Cardiac muscle cell (in vitro differentiated cells and primary cell): ENCODE data around the gene POC1A. TPM values are rescaled to one million over a fixed set of nuclear protein-coding genes. Genes with fewer than 3 reads are reported as not detected.
A peak's percentile ranks its signal among the peaks of the same experiment; 100 is the strongest.

Experiments used
- DNase-seq, 2 donors: peaks; one replicate each; pipeline versions ENCODE4 v3.0.0 to v3.0.0-alpha.2; 2010 to 2017; ENCODE audit warnings: low read depth in 1 of 2, low spot score in 1 of 2
- H3K27ac ChIP-seq: fragments of 200-600 bp; sonication (generic); 2 replicates; pipeline ENCODE4 v1.5.1; 2016
- H3K27me3 ChIP-seq: fragments of 200-600 bp; sonication (generic); 2 replicates; pipeline ENCODE4 v1.6.0; 2016; ENCODE audit warnings: control low read depth
- H3K36me3 ChIP-seq: fragments of 200-600 bp; sonication (generic); 2 replicates; pipeline ENCODE4 v1.5.1; 2016; ENCODE audit warnings: control low read depth
- H3K4me1 ChIP-seq: fragments of 200-600 bp; sonication (generic); 2 replicates; pipeline ENCODE4 v1.8.1; 2017; ENCODE audit warnings: low read depth, mild to moderate bottlenecking, mixed run types
- H3K4me3 ChIP-seq: fragments of 200-600 bp; sonication (generic); 2 replicates; pipeline ENCODE4 v1.5.1; 2016; ENCODE audit warnings: mild to moderate bottlenecking
- H3K9me3 ChIP-seq: fragments of 200-600 bp; sonication (generic); 2 replicates; pipeline ENCODE4 v1.5.1; 2017; ENCODE audit warnings: low read depth, mild to moderate bottlenecking, control low read depth
- polyA plus RNA-seq: library from polyadenylated mRNA; unstranded; fragments of >200 nt; fragmentation: Nextera tagmentation; extraction: Ambion mirVana; gene quantifications from 2 replicates; pipeline ENCODE4 v1.2.1, GENCODE V29; 2016
- total RNA-seq: library from RNA; depleted of rRNA; stranded (reverse); fragments of >200 nt; gene quantifications from 2 replicates; pipeline ENCODE4 v1.2.3, GENCODE V29; 2016
- TF ChIP-seq, protein P1 (sequence below): IDR thresholded peaks from 2 replicates; pipeline ENCODE4 v1.5.1; 2012; ENCODE audit warnings: low read depth, mild to moderate bottlenecking, low read length

Gene POC1A
- total and polyA plus RNA-seq, 2 experiments from 2014 or later = 10.6 to 12.4 TPM

DNA sequence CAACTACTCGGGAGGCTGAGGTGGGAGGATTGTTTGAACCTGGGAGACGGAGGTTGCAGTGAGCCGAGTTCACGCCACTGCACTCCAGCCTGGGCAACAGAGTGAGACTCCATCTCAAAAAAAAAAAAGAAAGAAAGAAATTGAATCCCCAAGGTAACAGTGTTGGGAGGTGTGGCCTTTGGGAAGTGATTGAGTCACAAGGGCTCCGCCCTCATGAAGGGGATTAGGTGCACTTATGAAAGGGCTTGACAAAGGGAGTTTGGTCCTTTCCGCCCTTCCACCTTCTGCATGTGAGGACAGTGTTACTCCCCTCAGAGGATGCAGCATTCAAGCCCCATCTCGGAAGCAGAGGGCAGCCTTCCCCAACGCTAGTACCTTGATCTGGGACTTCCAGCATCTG is 21.3 kb downstream of the POC1A start:
- DNase-seq = no peak
- no peak overlapping the region for H3K27ac ChIP-seq
- TF ChIP-seq, protein P1, sequence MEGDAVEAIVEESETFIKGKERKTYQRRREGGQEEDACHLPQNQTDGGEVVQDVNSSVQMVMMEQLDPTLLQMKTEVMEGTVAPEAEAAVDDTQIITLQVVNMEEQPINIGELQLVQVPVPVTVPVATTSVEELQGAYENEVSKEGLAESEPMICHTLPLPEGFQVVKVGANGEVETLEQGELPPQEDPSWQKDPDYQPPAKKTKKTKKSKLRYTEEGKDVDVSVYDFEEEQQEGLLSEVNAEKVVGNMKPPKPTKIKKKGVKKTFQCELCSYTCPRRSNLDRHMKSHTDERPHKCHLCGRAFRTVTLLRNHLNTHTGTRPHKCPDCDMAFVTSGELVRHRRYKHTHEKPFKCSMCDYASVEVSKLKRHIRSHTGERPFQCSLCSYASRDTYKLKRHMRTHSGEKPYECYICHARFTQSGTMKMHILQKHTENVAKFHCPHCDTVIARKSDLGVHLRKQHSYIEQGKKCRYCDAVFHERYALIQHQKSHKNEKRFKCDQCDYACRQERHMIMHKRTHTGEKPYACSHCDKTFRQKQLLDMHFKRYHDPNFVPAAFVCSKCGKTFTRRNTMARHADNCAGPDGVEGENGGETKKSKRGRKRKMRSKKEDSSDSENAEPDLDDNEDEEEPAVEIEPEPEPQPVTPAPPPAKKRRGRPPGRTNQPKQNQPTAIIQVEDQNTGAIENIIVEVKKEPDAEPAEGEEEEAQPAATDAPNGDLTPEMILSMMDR = no peak
- peaks cover 6% of the 10 kb centered on the region for H3K4me1 ChIP-seq
- no peaks in the 10 kb centered on the region for H3K27me3 ChIP-seq
- H3K9me3 ChIP-seq = no peaks in the 10 kb centered on the region
- no peaks in the 10 kb centered on the region for H3K36me3 ChIP-seq
- no peak overlapping the region for H3K4me3 ChIP-seq

DNA sequence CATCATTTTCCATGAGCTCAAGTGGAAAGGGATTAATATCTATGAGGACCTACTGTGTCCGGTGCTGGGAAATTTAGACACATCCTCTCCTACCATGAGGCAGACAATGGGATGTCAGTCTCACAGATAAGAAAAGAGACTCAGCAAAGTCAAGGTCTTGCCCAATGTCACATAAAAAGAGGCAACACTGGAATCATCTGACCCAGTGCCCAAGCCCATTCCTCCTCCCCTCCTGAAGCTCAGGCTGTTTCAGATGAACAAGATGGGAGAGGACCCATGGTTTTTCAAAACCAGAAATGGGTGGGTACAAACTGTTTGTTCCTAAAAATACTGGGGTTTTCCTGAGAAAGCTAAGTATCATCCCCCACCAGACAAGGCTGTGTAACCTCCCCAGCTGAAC is 22.2 kb downstream of the POC1A start:
- Histone ChIP-seq H3K4me1 (peaks cover 10% of the 10 kb centered on the region), H3K27ac (no peak overlapping the region), H3K27me3 (no peaks in the 10 kb centered on the region), H3K36me3 (no peaks in the 10 kb centered on the region), H3K4me3 (no peak overlapping the region), H3K9me3 (no peaks in the 10 kb centered on the region)
- TF ChIP-seq, protein P1 = no peak
- DNase-seq = no peak

DNA sequence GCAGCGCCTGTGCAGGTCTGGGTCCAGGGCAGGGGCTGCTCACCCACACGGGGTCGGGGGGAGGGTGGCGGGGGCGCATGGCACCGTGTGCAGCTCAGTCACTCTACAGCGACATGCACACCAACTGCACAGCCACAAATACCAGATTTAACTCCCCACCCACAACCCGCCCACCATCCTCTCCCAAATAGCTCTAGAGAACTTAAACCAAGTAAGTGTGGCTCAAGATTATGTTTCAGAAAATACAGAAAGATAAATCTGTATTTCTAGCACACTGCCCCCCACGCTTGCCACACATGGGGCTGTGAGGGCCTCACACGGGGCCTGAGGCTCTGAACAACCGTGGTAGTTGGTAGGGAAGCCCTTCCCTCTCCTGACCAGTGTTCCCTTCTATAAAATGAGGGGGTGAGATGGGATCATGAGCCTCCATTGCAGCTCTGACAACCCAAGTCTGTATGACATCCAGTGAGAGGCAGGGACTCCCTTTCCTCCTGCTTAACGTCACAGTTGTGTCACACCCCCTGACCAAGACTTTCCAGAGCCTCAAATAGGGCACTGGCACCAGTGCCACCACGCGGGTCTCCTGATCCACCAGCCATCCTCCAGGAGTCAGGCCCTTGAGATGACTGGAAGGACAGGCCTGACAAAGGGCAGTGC is 23.1 kb downstream of the POC1A start:
- H3K27me3 ChIP-seq = no peaks in the 10 kb centered on the region
- DNase-seq = no peak
- TF ChIP-seq, protein P1 = no peak
- H3K27ac ChIP-seq = no peak overlapping the region
- no peak overlapping the region for H3K4me3 ChIP-seq
- peaks cover 10% of the 10 kb centered on the region for H3K4me1 ChIP-seq
- no peaks in the 10 kb centered on the region for H3K36me3 ChIP-seq
- no peaks in the 10 kb centered on the region for H3K9me3 ChIP-seq

DNA sequence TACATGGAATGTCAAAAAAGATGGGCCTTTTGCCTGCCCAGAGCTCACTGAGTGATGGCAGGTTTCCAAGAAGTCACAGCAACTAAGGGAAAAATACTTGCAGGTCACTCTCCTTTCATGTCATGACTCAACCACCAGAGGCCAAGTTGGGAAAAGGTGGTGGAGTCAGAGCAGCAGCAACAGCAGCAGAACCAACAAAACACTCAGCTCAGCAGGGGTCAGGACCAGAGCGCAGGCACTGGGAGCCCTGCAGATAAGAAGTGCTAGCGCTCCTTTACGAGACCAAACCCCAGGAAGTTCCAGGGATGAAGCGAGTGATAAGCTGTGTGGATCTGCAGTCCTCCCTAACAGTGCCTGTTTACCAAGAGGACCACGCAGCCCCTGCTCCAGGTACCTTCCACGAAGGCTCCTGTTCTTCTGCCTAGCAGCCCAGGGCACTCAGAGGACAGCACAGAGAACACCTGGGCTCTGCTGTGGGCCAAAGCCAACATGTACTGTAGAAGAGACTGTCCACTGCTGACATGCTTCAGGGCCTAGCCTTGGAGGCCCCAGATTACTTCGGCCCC is 26.0 kb downstream of the POC1A start:
- H3K27me3 ChIP-seq = no peaks in the 10 kb centered on the region
- H3K4me1 ChIP-seq = peaks cover 10% of the 10 kb centered on the region
- peak overlapping the region; percentile 73 for H3K27ac ChIP-seq
- DNase-seq = peak; percentile 65 to 80
- TF ChIP-seq, protein P1 = no peak
- no peaks in the 10 kb centered on the region for H3K9me3 ChIP-seq
- no peaks in the 10 kb centered on the region for H3K36me3 ChIP-seq
- H3K4me3 ChIP-seq = no peak overlapping the region

DNA sequence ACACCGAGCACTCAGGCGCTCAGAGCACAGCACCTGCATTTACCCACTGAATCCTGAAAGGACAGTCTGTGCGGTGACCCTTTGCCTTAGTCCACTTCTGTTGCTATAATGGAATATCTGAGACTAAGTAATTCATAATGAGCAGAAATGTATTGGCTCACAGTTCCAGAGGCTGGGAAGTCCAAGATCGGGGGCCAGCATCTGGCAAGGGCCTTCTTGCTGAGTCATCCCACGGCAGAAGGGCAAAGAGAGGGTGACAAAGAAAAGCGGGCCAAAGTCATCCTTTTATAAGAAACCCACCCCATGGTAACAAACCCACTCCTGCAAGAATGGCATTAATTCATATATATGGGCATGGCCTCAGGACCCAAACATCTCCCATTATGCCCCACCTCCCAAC is 27.7 kb downstream of the POC1A start:
- TF ChIP-seq, protein P1 = no peak
- peaks cover 10% of the 10 kb centered on the region for H3K4me1 ChIP-seq
- H3K36me3 ChIP-seq = no peaks in the 10 kb centered on the region
- no peak for DNase-seq
- no peak overlapping the region for H3K27ac ChIP-seq
- H3K27me3 ChIP-seq = no peaks in the 10 kb centered on the region
- H3K4me3 ChIP-seq = no peak overlapping the region
- no peaks in the 10 kb centered on the region for H3K9me3 ChIP-seq
